Spleen (tissue), 11 donors: ENCODE data around the gene ACBD3. TPM values are rescaled to one million over a fixed set of nuclear protein-coding genes. Genes with fewer than 3 reads are reported as not detected.

Experiments
- DNase-seq: peaks from one replicate; pipeline ENCODE4 v3.0.0-alpha.2; 2020
- H3K27ac ChIP-seq, 8 donors: fragments of 200-600 bp; sonication (generic) in 7 of 8; 1 replicate in 4 of 8; 2 replicates in 4 of 8; pipeline versions ENCODE4 v1.5.0 to v1.8.0; 2016 to 2021; ENCODE audit warnings: inconsistent platforms in 4 of 8, mild to moderate bottlenecking in 4 of 8, moderate library complexity in 1 of 8
- H3K27me3 ChIP-seq, 7 donors: fragments of 200-600 bp; sonication (generic) in 6 of 7; replicated peaks in 1 of 7; 1 replicate in 4 of 7; 2 replicates in 3 of 7; pipeline versions ENCODE4 v1.5.0 to v1.8.0; 2016 to 2021; ENCODE audit warnings: inconsistent platforms in 3 of 7, mild to moderate bottlenecking in 1 of 7
- H3K36me3 ChIP-seq, 6 donors: fragments of 200-600 bp; sonication (generic) in 5 of 6; 1 replicate in 4 of 6; 2 replicates in 2 of 6; pipeline versions ENCODE4 v1.5.0 to v1.8.0; 2016 to 2021; ENCODE audit warnings: inconsistent platforms in 2 of 6
- H3K4me1 ChIP-seq, 6 donors: fragments of 200-600 bp; sonication (generic) in 5 of 6; 1 replicate in 3 of 6; 2 replicates in 3 of 6; pipeline versions ENCODE4 v1.5.0 to v1.8.0; 2016 to 2021; ENCODE audit warnings: inconsistent platforms in 3 of 6
- H3K4me3 ChIP-seq, 8 donors: fragments of 200-600 bp; sonication (generic) in 7 of 8; 1 replicate in 4 of 8; 2 replicates in 4 of 8; pipeline versions ENCODE4 v1.5.0 to v1.8.0; 2016 to 2021; ENCODE audit warnings: inconsistent platforms in 4 of 8, mild to moderate bottlenecking in 4 of 8, moderate library complexity in 2 of 8
- H3K9me3 ChIP-seq, 8 donors: fragments of 200-600 bp; sonication (generic) in 7 of 8; 1 replicate in 4 of 8; 2 replicates in 4 of 8; pipeline versions ENCODE4 v1.5.0 to v1.8.0; 2016 to 2021; ENCODE audit warnings: inconsistent platforms in 4 of 8
- CTCF ChIP-seq, 11 experiments: fragments of 200-600 bp in 7 of 11; fragments of 450-650 bp in 4 of 11; sonication (generic) in 4 of 11; IDR thresholded peaks in 8 of 11; conservative IDR thresholded peaks in 3 of 11; 1 replicate in 7 of 11; 2 replicates in 4 of 11; pipeline versions ENCODE4 v1.4.0 to v1.8.0; 2016 to 2021; ENCODE audit warnings: antibody characterized with exemption in 11 of 11, inconsistent platforms in 4 of 11, mild to moderate bottlenecking in 1 of 11
- POLR2A ChIP-seq, 3 donors: fragments of 450-650 bp; IDR thresholded peaks; one replicate each; pipeline ENCODE4 v1.5.1; 2017; ENCODE audit warnings: antibody characterized with exemption in 3 of 3, mild to moderate bottlenecking in 1 of 3
- POLR2AphosphoS5 ChIP-seq, 3 donors: sonication (generic); formaldehyde crosslinking; IDR thresholded peaks; one replicate each; pipeline ENCODE4 v1.5.1; 2017; ENCODE audit warnings: antibody characterized with exemption in 3 of 3
- WGBS, 5 donors: extraction: QIAGEN DNeasy Blood & Tissue Kit in 3 of 5; methylation state at CpG; one replicate each; pipeline versions ENCODE4 v1.1.5 to v1.1.7; 2013 to 2018; 5-methylcytosine and 5-hydroxymethylcytosine counted together
- intact Hi-C: fragments of 100-400 bp; cut with DNase I; formaldehyde crosslinking; loops from one replicate; pipeline ENCODE4 v1.15.0; 2023; ENCODE audit warnings: low total_unique reads
- polyA plus RNA-seq, 3 donors: library from polyadenylated mRNA; stranded (reverse); fragments of 200-250 nt; gene quantifications; one replicate each; pipeline ENCODE4 v1.2.1, GENCODE V29; 2013
- total RNA-seq, 7 donors: library from RNA; depleted of rRNA in 3 of 7; stranded (reverse); fragments of >200 nt in 3 of 7; fragmentation: NEBNext Ultra II Directional in 4 of 7; extraction: Animal tissue kit (Norgen Biotek cat#: 25700) in 4 of 7; gene quantifications; one replicate each; pipeline versions ENCODE4 v1.1.0 to v1.2.1, GENCODE V29; 2016 to 2021
- donor health status: healthy with polysubstance abuse.
- donor health status: DM: no; HTN: no; CAD: no; lungs with moderate emphysema.
- donor health status: DM: no; HTN: no; CAD: no.
- donor health status: Bipolar disorder and iron deficiency.
- donor health status: healthy.
- donor health status: DM: no; HTN: no; CAD: no.
- donor health status: DM: yes; HTN: yes; CAD: no.

Gene ACBD3
- total and polyA plus RNA-seq, 10 donors = 6.1 to 43.0 (median 30.3) TPM

DNA sequence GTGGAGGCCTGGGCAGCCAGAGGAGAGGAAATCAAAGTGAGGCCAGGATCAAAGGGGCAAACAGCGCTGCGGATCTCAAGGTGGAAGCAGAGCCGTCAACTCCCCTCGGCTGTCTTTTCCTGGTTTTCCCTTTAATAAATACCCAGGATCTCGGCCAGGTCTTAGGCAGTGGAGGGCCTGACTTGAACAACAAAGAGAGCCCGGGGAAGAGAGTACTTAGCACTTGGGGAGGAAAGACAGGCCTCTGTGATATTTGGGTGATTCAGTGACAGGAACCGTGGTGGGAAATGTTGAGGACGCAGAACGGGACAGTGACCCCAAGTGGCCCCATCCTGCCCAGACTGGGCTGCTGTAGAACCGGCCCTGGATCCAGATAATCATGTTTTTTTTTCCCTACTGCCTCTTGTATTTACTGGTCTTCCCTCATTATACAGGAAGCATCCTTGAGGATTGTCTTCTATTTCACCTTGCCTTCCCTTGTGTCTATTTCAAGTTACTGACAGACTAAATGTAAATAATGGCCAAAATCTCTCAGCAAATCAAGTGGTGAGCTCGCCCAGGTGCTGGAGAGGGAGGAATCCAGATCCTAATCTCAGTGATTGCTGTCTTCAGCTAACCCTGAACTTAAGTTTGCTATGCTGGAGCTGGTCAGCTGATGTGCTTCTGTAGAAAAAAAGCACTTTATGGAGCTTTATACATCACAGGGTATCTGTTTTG, 34.1 kb upstream of the ACBD3 start:
- H3K4me3 ChIP-seq = no peak overlapping the region
- no peaks in the 10 kb centered on the region for H3K9me3 ChIP-seq
- no peak for DNase-seq
- peaks cover 0 to 33% (median 20%) of the 10 kb centered on the region in 7 donors for H3K27me3 ChIP-seq
- no peak overlapping the region for H3K27ac ChIP-seq
- TF ChIP-seq CTCF (IDR thresholded peaks at IDR 0.05 in 8 of 11, conservative IDR thresholded peaks at IDR 0.05 in 3 of 11) (no peak), POLR2A (IDR thresholded peaks at IDR 0.05) (no peak), POLR2AphosphoS5 (IDR thresholded peaks at IDR 0.05) (no peak)
- 49 to 72% (median 64%) methylated on average over 11 of the region's 11 CpGs for WGBS, 5 donors
- no peaks in the 10 kb centered on the region for H3K36me3 ChIP-seq
- intact Hi-C loops = no loop called here
- H3K4me1 ChIP-seq = peaks cover 6 to 16% (median 14%) of the 10 kb centered on the region in 6 donors

DNA sequence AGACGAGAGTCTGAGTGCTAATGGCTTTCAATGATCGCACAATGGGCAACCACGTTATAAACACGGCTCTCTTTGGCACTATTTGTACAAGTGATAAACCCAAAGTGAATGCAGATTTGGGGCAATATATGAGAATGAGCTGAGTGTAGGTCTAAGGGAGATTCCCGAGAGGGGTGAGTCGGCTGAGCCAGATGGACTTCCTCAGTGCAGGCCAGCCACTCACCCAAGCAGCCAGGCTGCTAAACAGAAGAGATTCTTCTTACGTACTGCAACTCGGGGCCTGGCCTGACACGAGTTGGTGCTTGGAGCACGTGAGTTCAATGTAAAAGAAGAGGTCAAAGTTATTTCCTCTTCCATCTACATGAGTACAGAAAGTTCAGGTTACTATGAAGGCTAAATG, 30.7 kb upstream of the ACBD3 start:
- WGBS, 5 donors = 76 to 87% (median 79%) methylated on average over 10 of the region's 10 CpGs
- no peaks in the 10 kb centered on the region for H3K9me3 ChIP-seq
- H3K4me3 ChIP-seq = no peak overlapping the region
- peaks cover 0 to 3% (median 0%) of the 10 kb centered on the region in 7 donors for H3K27me3 ChIP-seq
- no peaks in the 10 kb centered on the region for H3K4me1 ChIP-seq
- intact Hi-C loops = no loop called here
- TF ChIP-seq POLR2A (IDR thresholded peaks at IDR 0.05) (no peak), POLR2AphosphoS5 (IDR thresholded peaks at IDR 0.05) (no peak), CTCF (IDR thresholded peaks at IDR 0.05 in 8 of 11, conservative IDR thresholded peaks at IDR 0.05 in 3 of 11) (no peak)
- H3K27ac ChIP-seq = no peak overlapping the region
- H3K36me3 ChIP-seq = no peaks in the 10 kb centered on the region
- DNase-seq = no peak

DNA sequence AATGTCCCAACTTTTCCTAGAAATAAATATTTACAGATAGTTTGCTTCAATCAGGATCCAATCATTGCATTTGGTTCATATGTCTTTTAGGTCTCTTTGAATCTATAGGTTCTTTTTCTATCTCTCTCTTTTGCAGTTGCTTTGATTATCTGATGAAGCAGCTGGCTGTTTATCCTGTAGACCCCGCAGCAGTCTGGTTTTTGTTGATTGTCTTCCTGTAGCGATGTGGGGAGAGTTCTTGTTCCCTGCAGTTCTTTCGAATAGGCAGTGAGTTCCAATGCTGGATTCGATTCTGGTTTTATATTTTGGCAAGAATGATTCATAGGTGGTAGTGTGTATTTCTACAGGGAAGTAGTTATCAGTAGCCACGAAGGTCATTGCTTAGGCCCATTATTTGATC, 29.5 kb upstream of the ACBD3 start:
- no peak for DNase-seq
- Histone ChIP-seq H3K36me3 (no peaks in the 10 kb centered on the region), H3K4me3 (no peak overlapping the region), H3K27ac (no peak overlapping the region), H3K4me1 (no peaks in the 10 kb centered on the region), H3K9me3 (no peaks in the 10 kb centered on the region), H3K27me3 (no peaks in the 10 kb centered on the region)
- intact Hi-C loops = no loop called here
- WGBS, 5 donors = 63 to 77% (median 69%) methylated on average over 5 of the region's 5 CpGs
- no peak for TF ChIP-seq CTCF (IDR thresholded peaks at IDR 0.05 in 8 of 11, conservative IDR thresholded peaks at IDR 0.05 in 3 of 11)
- no peak for TF ChIP-seq POLR2A (IDR thresholded peaks at IDR 0.05)
- no peak for TF ChIP-seq POLR2AphosphoS5 (IDR thresholded peaks at IDR 0.05)

GRCh38 chr1:226215239-226215638, 28.7 kb upstream of the ACBD3 start:
- no peak for TF ChIP-seq POLR2AphosphoS5 (IDR thresholded peaks at IDR 0.05)
- no peak for TF ChIP-seq CTCF (IDR thresholded peaks at IDR 0.05 in 8 of 11, conservative IDR thresholded peaks at IDR 0.05 in 3 of 11)
- TF ChIP-seq POLR2A (IDR thresholded peaks at IDR 0.05) = no peak
- DNase-seq = no peak
- no peaks in the 10 kb centered on the region for H3K9me3 ChIP-seq
- 47 to 77% (median 74%) methylated on average over 5 of the region's 5 CpGs for WGBS, 5 donors
- intact Hi-C loops = no loop called here
- no peak overlapping the region for H3K27ac ChIP-seq
- H3K27me3 ChIP-seq = no peaks in the 10 kb centered on the region
- H3K36me3 ChIP-seq = no peaks in the 10 kb centered on the region
- no peak overlapping the region for H3K4me3 ChIP-seq
- H3K4me1 ChIP-seq = no peaks in the 10 kb centered on the region
